Measurements from ENCODE around the gene EDN3. TPM values are rescaled to one million over a fixed set of nuclear protein-coding genes. Genes with fewer than 3 reads are reported as not detected.

EDN3 gene
- total RNA-seq, 1 donor from 2014 or later = not detected

Other genes with a start within 250 kb of the EDN3 start
- not detected in 2 replicates for gene ZNF831, start 136.8 kb upstream of the EDN3 start, total RNA-seq

All from kidney epithelial cell (primary cell).